Right renal cortex interstitium (tissue), 3 donors: ENCODE data around the gene AMOT. TPM values are rescaled to one million over a fixed set of nuclear protein-coding genes. Genes with fewer than 3 reads are reported as not detected.

Experiments
- DNase-seq, 3 donors: peaks; one replicate each; pipeline ENCODE4 v3.0.0-alpha.2; 2013; ENCODE audit warnings: low read depth in 3 of 3, low spot score in 2 of 3
- polyA plus RNA-seq, 3 donors: library from polyadenylated mRNA; unstranded; fragments of 120-200 nt; gene quantifications; one replicate each; pipeline ENCODE4 v1.2.1, GENCODE V29; 2013; ENCODE audit not compliant: insufficient read length in 3 of 3

Gene AMOT
- polyA plus RNA-seq, 3 donors, result 64.1 to 77.9 (median 64.8) TPM

GRCh38 chrX:112808007-112808406 lies 32.6 kb downstream of the AMOT start:
- no peak for DNase-seq

- no peak for DNase-seq
Measured at GRCh38 chrX:112803060-112803459, 37.6 kb downstream of the AMOT start.

- no peak for DNase-seq
Measured at GRCh38 chrX:112802541-112802940, 38.1 kb downstream of the AMOT start.

GRCh38 chrX:112800971-112801775 lies 39.5 kb downstream of the AMOT start:
- no peak for DNase-seq

- DNase-seq, result no peak
Measured at GRCh38 chrX:112799425-112799824, 41.2 kb downstream of the AMOT start.

- no peak for DNase-seq
Measured at GRCh38 chrX:112798736-112799135, 41.9 kb downstream of the AMOT start.

- no peak for DNase-seq
Measured at GRCh38 chrX:112789931-112790330, 50.7 kb downstream of the AMOT start.

GRCh38 chrX:112786076-112786475 lies 54.6 kb downstream of the AMOT start:
- DNase-seq, result no peak

- no peak for DNase-seq
Measured at GRCh38 chrX:112785344-112785743, 55.3 kb downstream of the AMOT start.

- DNase-seq, result no peak
Measured at GRCh38 chrX:112784692-112785091, 55.9 kb downstream of the AMOT start.

- DNase-seq, result no peak
Measured at GRCh38 chrX:112779139-112779538, 61.5 kb downstream of the AMOT start.

GRCh38 chrX:112774651-112775293 lies 65.9 kb downstream of the AMOT start:
- no peak for DNase-seq

GRCh38 chrX:112774142-112774541 lies 66.5 kb downstream of the AMOT start:
- no peak for DNase-seq

GRCh38 chrX:112769034-112769433 lies 71.6 kb downstream of the AMOT start:
- no peak for DNase-seq

GRCh38 chrX:112768563-112768962 lies 72.1 kb downstream of the AMOT start:
- DNase-seq, result no peak

- no peak for DNase-seq
Measured at GRCh38 chrX:112766774-112767173, 73.9 kb downstream of the AMOT start.

- no peak for DNase-seq
Measured at GRCh38 chrX:112761242-112762207, 79.1 kb downstream of the AMOT start.

GRCh38 chrX:112760697-112761096 lies 79.9 kb downstream of the AMOT start:
- DNase-seq, result no peak

- DNase-seq, result no peak
Measured at GRCh38 chrX:112759966-112760365, 80.7 kb downstream of the AMOT start.

GRCh38 chrX:112759512-112759911 lies 81.1 kb downstream of the AMOT start:
- no peak for DNase-seq

GRCh38 chrX:112757946-112758345 lies 82.7 kb downstream of the AMOT start:
- DNase-seq, result no peak
